C4-2B (cell line): ENCODE measurements around the gene SPSB3.

ENCODE experiments used
- H3K27ac ChIP-seq: fragments of 450-650 bp; 2 replicates; pipeline ENCODE4 v1.5.1; 2017
- ZFX ChIP-seq: fragments of 450-650 bp; IDR thresholded peaks from 2 replicates; pipeline ENCODE4 v1.6.1; 2017
- TF ChIP-seq, protein P1 (sequence below): fragments of 450-650 bp; conservative IDR thresholded peaks from 2 replicates; pipeline ENCODE4 v1.5.1; 2017; ENCODE audit warnings: mild to moderate bottlenecking

Gene SPSB3

DNA sequence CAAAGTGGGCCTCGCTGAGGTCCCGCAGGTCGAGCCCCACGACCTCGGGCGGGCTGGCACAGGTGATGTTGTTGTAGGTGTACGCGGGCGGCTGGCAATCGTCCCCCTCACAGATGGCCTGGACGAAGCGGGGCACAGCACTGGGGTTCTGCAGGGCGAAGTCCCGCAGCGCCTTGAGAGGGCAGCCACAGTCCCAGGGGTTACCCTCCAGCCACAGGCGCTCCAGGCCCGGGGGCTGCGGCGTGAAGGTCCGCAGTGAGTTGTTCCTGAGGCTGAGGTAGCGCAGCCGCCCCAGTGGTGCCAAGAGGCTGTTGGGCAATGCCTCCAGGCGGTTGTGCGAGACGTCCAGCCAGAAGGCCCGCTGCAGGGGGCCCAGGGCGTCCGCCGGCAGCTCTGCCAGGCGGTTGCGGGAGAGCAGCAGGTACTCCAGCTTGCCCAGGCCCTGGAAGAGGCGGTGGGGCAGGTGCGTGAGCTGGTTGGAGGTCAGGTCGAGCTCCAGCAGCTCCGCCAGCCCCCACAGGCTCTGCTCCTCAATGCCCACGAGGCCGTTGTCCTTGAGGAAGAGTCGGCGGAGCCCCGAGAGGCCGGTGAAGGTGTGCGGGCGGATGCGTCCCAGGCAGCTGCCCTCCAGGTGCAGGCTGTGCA lies 8.4 kb upstream of the SPSB3 start:
- H3K27ac ChIP-seq: no peak overlapping the region
- TF ChIP-seq ZFX: no peak
- TF ChIP-seq, protein P1, sequence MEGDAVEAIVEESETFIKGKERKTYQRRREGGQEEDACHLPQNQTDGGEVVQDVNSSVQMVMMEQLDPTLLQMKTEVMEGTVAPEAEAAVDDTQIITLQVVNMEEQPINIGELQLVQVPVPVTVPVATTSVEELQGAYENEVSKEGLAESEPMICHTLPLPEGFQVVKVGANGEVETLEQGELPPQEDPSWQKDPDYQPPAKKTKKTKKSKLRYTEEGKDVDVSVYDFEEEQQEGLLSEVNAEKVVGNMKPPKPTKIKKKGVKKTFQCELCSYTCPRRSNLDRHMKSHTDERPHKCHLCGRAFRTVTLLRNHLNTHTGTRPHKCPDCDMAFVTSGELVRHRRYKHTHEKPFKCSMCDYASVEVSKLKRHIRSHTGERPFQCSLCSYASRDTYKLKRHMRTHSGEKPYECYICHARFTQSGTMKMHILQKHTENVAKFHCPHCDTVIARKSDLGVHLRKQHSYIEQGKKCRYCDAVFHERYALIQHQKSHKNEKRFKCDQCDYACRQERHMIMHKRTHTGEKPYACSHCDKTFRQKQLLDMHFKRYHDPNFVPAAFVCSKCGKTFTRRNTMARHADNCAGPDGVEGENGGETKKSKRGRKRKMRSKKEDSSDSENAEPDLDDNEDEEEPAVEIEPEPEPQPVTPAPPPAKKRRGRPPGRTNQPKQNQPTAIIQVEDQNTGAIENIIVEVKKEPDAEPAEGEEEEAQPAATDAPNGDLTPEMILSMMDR: no peak

DNA sequence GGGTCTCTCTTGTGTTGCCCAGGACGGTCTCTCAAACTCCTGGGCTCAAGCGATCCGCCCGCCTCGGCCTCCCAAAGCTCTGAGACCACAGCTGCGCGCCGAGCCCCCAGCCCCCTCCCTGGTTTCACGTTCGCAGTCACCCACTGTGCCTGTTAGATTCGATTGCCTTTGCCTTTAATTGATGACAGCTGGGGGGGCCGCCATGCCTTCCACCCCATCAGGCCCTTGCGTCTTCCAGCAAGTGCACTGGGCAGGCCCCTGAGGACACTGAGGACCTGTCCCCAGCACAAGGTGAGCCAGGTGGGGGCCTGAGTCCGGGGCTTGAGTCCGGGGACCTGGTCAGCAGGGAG lies 7.9 kb upstream of the SPSB3 start:
- TF ChIP-seq ZFX: no peak
- TF ChIP-seq, protein P1: no peak

DNA sequence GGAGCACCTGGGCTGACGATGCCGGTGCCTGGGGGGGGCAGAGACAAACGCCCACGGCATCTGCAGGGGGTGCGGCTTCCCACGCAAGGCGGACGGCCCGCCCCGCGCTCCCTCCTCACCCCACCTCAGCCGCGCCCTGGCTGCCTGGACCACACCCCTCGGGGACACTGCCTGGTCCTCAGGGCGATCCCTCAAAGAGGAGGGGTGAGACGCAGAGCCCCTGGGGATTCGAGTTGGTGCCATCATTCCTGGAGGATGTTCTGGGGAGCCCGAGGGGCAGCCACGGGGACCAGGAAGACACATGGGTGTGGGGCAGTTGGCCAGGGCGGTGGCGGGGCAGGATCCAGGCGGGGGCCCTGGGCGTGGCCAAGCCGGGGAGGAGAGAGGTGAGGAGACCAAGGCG lies 7.3 kb upstream of the SPSB3 start:
- no peak overlapping the region for H3K27ac ChIP-seq
- TF ChIP-seq ZFX: no peak
- TF ChIP-seq, protein P1: no peak

More for the DNA sequence above, 7.9 kb upstream of the SPSB3 start:
- no peak overlapping the region for H3K27ac ChIP-seq

DNA sequence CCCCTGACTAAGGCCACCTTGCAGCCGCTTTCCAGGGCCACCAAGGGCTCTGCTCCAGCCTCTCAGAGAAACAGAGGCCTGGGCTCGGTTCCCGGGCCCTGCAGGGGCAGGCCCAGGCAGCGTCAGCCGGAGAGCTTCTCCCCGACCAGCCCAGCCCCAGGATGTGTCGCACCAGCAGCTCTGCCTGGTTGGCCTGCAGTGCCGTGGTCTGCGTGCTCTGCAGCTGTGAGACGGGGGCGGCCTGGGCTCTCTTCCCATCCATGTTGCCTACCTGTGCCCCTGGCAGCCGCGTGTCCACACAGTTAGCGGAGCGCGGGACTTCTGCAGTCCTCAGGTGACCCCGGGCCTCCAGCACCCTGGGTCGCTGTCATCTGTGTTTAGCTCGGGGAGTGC lies 6.3 kb upstream of the SPSB3 start:
- H3K27ac ChIP-seq: no peak overlapping the region
- TF ChIP-seq ZFX: no peak
- TF ChIP-seq, protein P1: no peak

DNA sequence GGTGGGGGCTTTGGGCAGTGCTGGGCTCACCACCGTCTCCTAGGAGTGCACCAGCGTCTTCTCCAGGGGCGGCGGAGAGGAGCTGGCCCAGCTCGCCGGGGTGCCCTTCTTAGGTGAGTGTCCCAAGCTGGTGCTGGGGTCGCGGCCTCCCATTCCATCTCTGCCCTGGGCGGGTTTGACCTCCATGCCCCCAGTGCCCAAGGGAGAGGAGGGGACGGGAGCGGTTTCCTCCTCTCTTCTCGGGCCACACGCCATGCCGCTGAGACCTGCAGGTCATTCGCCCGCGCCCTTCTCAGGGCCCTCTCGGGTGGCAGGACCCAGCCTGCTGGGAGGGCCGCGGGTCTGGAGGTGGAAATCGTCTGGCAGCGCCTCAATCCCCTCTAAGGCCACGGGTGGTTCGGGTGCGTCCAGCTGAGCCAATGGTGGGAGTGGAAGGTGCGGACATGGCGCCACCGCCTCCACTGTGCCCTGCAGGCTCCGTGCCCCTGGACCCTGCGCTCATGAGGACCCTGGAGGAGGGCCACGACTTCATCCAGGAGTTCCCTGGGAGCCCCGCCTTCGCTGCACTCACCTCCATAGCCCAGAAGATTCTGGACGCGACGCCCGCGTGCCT lies 5.8 kb upstream of the SPSB3 start:
- TF ChIP-seq, protein P1: no peak
- TF ChIP-seq ZFX: no peak
- H3K27ac ChIP-seq: no peak overlapping the region

DNA sequence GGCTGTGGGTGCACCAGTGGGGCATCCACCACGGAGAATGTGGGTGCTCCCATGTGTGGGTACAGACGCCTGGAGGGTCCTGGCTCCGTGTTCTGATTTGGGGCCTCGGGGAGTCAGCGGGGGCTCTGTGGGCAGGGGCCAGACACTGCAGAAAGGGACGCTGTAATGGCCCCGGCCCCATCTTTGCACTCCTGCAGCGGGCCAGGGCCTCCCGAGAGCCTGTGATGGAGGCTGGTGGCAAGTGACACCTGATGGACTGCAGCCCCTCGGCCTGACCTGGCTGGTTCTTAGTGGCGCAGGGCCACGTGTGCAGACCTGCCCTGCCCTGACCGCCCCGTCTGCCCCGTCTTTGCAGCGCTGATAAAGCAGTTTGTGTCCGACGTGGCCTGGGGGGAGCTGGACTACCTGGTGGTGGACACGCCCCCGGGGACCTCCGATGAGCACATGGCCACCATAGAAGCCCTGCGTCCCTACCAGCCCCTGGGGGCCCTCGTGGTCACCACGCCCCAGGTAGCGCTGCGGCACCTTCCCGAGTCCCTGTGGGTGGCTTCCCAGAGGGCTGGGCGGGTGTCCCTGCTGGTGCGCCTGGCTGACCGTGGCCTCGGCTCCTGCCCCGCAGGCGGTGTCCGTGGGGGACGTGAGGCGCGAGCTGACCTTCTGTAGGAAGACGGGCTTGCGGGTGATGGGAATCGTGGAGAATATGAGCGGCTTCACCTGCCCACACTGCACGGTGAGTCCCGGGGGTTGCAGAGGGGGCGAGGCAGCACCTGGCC lies 5.1 kb upstream of the SPSB3 start:
- TF ChIP-seq, protein P1: no peak
- no peak for TF ChIP-seq ZFX
- H3K27ac ChIP-seq: no peak overlapping the region

DNA sequence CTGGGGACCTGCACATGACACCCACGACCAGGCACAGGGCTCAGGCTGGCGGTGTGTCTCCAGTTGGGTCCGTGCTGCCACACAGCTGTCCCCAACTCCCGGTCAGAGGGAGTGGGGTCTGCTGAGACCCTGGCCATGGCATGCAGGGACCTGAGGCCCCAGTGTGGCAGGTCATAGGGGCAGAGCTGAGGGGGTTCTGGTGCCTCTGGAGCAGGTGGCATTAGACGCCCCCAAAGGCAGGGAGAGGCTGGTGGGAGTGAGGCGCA lies 4.6 kb upstream of the SPSB3 start:
- H3K27ac ChIP-seq: no peak overlapping the region
- TF ChIP-seq, protein P1: no peak
- TF ChIP-seq ZFX: no peak
